ENCODE data around the gene CRTAP. TPM values are rescaled to one million over a fixed set of nuclear protein-coding genes. Genes with fewer than 3 reads are reported as not detected.

Gene CRTAP
- total RNA-seq, 1 experiment from 2014 or later = 104 TPM

DNA sequence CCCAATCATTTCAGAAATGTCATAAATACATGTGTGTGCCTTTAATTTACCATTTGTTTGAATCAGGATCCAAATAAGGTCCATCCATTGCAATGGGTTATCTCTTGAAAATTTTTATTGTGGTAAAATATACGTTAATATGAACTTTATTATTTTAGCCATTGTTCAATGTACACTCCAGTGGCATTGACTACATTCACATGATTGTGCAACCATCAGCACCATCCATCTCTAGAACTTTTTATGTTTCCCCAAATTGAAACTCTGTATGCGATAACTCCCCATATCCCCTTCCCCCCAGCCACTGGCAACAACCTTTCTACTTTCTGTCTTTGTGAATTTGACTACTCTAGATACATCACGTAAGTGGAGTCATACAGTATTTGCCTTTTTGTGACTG lies 12.0 kb downstream of the CRTAP start (continued):
- TF ChIP-seq MAX (IDR thresholded peaks at IDR 0.05) = no peak
- no peak for TF ChIP-seq EZH2phosphoT487 (IDR thresholded peaks at IDR 0.05; ENCODE audit: borderline replicate concordance)
- no peak for TF ChIP-seq REST (IDR thresholded peaks at IDR 0.05; ENCODE audit: low read depth)

DNA sequence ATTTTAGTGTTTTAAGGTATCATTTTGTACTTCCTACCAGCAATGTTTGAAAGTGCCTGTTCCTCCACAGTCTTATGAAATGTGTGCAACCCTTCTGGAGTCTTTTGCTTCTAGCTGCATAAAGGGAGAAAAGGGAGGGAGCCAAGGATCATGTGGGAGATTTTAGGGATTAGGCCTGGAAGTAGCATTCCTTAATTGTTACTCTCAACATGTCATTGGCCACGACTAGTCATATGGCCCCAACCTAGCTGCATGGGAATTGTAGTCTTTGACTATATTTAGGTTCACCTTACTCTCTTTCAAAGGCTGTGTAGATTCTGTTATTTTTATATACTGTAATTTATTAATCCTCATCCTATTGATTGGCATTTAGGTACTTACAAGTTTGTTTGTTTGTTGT lies 14.9 kb downstream of the CRTAP start:
- intact Hi-C loops (cut with micrococcal nuclease) = no loop called here
- no peaks in the 10 kb centered on the region for H3K9me3 ChIP-seq (ENCODE audit: control insufficient read depth in 1 of 2, insufficient read depth in 1 of 2, low read depth in 1 of 2, low read length in 2 of 2)
- peaks cover 0 to 2% of the 10 kb centered on the region in 2 experiments; a peak in 1 of 4 replicates for H3K4me1 ChIP-seq (ENCODE audit: control insufficient read depth in 1 of 2, insufficient read depth in 2 of 2, low read length in 2 of 2)
- H4K20me1 ChIP-seq (ENCODE audit: insufficient read depth) = no peaks in the 10 kb centered on the region
- ChIA-PET CTCF (interaction anchor here (1.2 to 5.0 kb wide), 2 partner anchors 55 to 245 kb away, joined by 3 to 172 read pairs; no protein-coding TSS in a partner anchor), RAD21 (ENCODE audit: low non-redundant PET in 1 of 2, low total read pairs in 2 of 2, uncharacterized antibody in 2 of 2, unreplicated experiment in 2 of 2) (no interaction called here), POLR2A (no interaction called here)
- TF ChIP-seq ELF1 (IDR thresholded peaks at IDR 0.05; ENCODE audit: borderline replicate concordance, low read depth) (no peak), SP1 (IDR thresholded peaks at IDR 0.05; ENCODE audit: low read depth) (0 out of 2 replicates have a peak, but pooled peaks have one; percentile 15)
- no peak overlapping the region for H3K9ac ChIP-seq (ENCODE audit: low read length)
- H3K27me3 ChIP-seq (ENCODE audit: insufficient read depth, low read length) = no peaks in the 10 kb centered on the region
- BruUV-seq (replicated peaks) = no TSS peak
- no peak overlapping the region for H2AFZ ChIP-seq (ENCODE audit: low read depth, low read length, poor library complexity, severe bottlenecking)
- H3K4me3 ChIP-seq (replicated peaks in 1 of 2; ENCODE audit: low read depth in 1 of 2, low read length in 2 of 2) = no peak overlapping the region
- DNase-seq (ENCODE audit: low read depth, low spot score) = no peak
- no peak overlapping the region for H3K4me2 ChIP-seq (ENCODE audit: low read length)
- no peaks in the 10 kb centered on the region for H3K9me2 ChIP-seq (ENCODE audit: insufficient read depth)
- no peaks in the 10 kb centered on the region for H3K79me2 ChIP-seq (ENCODE audit: insufficient read depth, low read length)
- peak; percentile 55 for ATAC-seq
- peaks cover 21 to 26% of the 10 kb centered on the region in 2 experiments; a peak in 3 of 4 replicates for H3K36me3 ChIP-seq (ENCODE audit: control insufficient read depth in 1 of 2, insufficient read depth in 2 of 2, low read length in 2 of 2)
- H3K27ac ChIP-seq (ENCODE audit: low read depth, low read length) = no peak overlapping the region
